NCI-H526 treated with DMSO at 0.1 percent for 48 hours (cell line): ENCODE results near the gene PIK3CD.
"Not testable (repeated sequence)": the region's sequence is repeated elsewhere in the genome, so short reads cannot be mapped to it uniquely, and the experiment has no call there.

Experiments
- DNase-seq: peaks from one replicate; lab custom pipeline; 2025; lab: John Stamatoyannopoulos, UW

PIK3CD gene

DNA sequence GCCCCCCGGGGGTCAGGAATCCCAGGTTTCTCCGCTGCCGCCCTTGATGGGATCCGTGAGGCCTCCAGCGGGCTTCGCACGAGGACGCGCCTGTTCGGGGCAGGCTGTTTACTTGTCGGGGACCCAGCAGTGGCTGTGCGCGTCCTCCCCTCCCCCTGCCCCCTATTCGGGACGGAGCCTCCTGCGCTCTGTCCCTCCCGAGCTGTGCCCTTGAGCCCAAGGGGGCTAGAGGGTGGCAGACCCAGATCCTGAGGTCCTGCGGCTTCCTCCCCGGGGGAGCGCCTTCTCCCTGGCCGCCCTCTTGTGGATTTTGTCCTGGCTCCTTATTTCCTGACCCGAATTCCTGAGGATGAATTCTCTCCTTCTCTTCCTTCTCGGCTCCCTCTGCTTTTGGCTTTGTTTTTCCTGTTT, 38.4 kb downstream of the PIK3CD start:
- no peak for DNase-seq

DNA sequence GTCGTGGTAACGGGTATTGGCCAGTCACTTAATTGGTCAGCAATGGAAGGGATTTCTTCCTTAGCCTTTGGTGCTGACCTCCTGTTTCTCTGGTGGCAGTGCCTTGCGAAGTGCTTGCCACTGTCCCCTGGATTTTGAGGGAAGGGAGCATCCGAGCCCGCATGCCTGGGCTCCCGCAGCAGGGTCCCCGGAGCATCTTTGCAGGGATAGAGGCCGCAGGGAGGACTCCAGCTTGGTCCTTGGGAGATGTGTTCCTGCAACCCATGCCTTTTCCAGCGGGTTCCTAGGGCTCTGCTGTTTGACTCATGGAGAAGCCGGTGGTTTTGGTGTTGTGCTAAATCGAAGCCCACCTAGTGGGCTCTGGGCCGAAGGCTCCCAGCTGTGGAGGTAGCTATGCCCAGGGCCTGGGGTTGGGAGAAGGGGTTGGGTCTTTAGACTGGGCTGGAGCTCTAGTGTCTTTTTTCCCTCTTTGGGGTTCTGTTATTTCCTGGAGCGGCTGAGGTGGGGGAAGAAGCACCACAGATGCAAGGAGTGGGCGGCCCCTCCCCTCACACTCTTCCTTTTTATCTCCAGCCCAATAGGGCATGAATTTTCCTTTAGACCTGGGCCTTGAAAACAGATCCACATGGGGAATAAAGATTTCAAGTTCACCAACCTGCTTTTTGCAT, 39.0 kb downstream of the PIK3CD start:
- no peak for DNase-seq

DNA sequence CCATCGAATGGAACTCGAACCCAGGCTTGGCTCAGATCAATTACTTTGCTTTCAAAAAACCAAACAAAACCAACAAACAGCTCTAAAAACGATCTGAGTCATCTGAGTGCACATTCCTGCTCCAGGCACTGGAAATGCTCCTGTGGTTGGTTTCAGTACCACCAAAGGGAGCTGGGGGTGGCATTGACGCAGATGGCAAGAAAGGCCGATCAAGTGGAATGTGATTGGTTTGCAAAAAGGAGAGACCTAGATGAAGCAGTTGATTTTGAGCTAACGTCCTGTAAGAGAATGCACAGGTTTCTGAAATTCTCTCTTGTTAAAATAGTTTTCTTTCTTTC, 39.5 kb downstream of the PIK3CD start:
- DNase-seq: no peak

DNA sequence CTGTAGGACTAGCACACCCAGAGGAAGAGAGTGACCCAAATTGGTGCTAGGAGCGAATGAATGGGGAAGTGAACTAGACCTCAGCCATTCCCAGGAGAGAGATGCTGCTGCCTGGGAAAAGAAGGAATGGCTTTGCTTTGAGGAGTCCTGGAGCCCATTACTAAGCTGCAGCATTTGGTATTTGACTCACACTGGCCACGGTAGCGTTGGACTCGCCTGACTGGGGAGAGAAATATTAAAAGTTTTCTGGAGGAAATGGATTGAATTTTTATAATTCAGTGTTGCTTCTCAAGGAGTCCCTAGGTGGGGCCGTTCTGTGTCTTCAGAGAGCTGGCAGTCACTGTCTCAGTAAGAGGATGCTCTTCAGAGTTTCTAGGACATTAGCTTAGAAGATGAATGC, 40.2 kb downstream of the PIK3CD start:
- no peak for DNase-seq

DNA sequence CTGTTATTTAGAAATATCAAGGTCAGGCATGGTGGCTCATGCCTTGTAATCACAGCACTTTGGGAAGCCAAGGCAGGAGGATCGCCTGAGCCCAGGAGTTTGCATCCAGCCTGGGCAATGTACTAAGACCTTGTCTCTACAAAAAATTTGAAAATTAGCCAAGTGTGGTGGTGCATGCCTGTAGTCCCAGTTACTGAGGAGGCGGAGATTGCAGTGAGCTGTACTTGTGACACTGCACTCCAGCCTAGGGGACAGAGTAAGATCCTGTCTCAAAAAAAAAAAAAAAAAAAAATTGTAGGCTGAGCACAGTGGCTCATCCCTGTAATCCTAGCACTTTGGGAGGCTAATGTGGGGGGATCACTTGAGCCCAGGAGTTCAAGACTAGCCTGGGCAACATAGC, 45.3 kb downstream of the PIK3CD start:
- DNase-seq: no peak

DNA sequence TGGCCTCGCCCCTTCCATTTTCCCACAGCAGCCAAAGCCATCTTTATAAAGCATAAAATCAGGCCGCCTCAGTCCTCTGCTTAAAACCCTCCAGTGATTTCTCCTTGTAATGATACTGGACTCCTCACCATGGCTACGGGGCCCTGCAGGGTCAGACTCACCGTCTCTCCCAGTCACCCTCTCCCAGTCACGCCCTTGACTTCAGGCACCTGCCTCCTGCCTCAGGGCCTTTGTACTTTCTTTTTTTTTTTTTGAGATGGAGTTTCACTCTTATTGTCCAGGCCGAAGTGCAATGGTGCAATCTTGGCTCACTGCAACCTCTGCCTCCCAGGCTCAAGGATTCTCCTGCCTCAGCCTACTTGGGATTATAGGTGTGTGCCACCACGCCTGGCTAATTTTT, 47.8 kb downstream of the PIK3CD start:
- DNase-seq: no peak

DNA sequence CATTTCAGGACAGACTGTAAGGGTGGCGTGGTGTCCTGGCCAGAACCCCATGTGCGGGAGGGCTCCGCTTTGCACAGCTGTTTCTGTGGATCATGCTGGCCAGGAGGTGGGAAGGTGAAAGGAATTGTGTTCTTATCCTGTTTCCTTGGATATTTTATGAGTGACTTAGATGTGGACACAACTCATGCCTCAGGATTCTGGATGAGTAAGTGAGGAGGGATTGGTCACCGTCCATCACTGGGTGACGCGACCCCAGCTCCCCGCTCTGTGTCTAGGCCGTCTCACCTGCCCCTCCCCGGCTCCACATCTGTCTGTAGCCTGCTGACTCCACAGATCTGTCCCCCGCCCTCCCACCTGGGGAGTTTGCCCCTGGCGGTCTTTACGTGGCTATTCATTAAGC, 48.8 kb downstream of the PIK3CD start:
- no peak for DNase-seq

DNA sequence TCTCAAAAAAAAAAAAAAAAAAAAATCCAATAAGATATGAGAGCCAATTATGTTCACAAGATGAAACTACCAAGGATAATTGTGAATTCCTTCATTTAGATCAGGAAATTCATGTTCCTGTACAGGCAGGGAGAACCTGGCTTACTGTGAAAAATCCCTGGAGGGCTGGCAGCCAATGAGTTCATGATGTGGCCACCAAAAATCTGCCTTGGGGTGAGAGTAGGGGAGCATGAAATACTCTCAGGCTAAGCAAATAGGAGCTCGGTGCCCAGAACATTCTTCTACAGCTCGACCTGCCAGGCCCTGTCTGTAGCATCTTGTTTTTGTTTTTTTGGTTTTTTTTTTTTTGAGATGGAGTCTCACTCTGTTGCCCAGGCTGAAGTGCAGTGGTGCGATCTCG, 50.1 kb downstream of the PIK3CD start:
- no peak for DNase-seq

DNA sequence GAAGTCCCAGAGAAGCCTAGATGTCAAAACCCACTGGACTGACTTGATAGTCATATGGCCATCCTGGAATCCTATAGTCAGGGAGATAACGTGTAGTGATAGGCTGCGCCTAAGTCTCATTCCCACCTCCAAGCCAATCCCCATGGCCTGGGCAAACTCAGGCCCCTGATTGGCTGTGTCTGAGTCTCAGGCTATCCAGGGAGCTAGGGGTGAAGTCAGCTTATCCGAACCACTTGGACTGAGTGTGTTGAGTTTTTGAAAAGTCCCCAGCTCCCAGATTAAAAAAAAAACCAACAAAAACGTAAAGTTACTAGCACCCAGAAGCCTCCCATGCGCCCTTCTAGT, 51.6 kb downstream of the PIK3CD start:
- no peak for DNase-seq

DNA sequence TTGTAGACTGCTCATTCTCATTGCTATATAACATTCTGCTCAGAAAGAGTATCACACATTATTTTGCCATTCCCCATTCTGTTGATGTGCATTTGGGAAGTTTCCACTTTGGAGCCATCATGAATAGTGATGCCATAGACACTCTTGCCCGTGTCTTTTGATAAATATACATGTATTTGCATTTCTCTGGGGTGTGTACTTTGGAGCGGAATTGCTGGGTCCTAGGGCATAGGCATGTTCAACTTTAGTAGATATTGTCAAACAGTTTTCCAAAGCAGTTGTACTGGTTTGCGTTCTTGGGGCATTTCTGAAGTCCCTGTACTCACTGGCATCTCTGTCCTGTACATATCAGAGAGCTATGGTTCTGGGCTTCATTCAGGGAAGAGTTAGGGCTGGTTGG, 52.1 kb downstream of the PIK3CD start:
- DNase-seq: no peak

DNA sequence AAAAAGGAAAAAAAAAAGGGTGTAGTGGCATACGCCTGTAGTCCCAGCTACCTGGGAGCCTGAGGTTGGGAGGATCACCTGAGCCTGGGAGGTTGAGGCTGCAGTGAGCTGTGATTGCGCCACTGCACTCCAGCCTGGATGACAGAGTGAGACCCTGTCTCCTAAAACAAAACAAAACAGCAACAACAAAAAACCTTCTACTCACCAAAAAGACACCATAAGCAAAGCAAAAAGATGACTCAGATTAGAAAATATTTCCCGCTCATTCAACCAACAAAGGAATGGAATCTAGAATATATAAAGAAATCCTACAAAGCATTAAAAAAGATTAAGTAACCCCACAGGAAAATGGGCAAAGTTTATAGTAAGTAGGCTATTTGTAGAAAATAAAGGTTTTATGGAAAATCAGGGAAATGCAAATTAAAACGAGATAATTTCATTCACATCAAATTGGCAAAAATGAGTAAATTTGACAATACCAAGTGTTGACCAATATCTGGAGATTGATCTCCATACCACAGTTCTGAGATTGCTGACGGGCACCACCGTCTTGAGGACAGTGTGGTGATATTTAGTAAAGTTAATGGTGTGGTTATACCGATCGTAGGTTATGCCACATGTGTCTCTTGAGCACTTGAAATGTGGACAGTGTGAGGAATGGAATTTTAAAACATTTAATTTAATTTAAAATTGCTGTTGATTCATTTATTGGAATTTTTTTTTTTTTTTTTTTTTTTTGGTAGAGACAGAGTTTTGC, 54.0 kb downstream of the PIK3CD start:
- no peak for DNase-seq

DNA sequence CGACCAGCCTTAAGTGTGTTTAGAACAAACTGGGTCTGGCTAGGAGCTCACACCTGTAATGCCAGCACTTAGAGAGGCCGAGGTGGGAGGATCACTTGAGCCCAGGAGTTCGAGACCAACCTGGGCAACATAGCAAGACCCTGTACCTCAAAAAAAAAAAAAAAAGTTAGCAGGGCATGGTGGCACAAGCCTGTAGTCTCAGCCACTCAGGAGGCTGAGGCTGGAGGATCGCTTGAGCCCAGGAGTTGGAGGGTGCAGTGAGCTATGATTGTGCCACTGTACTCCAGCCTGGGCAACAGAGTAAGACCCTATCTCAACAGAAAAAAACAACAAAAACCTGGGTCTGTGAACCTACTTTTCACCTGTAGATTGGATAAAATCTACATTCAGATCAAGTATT, 54.6 kb downstream of the PIK3CD start:
- no peak for DNase-seq

DNA sequence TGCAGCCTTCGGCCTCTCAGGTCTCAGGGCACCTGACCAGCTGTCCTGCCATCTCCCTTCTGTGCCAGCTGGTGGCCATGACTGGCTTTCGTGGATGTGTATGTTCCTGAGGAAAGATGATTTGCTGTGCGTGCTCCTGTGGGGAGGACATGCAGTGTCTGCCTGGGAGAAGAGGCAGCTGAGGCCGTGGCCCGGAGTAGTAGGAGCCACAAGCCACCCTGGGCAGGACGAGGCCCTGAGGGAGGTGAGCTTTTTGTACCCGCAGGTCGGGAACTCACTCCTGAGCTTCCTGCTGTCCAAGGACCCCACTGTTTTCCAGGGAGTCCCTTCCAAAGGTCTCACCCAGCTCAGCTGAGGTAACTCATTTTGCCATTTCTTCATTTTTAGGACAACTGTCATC, 58.5 kb downstream of the PIK3CD start:
- no peak for DNase-seq

DNA sequence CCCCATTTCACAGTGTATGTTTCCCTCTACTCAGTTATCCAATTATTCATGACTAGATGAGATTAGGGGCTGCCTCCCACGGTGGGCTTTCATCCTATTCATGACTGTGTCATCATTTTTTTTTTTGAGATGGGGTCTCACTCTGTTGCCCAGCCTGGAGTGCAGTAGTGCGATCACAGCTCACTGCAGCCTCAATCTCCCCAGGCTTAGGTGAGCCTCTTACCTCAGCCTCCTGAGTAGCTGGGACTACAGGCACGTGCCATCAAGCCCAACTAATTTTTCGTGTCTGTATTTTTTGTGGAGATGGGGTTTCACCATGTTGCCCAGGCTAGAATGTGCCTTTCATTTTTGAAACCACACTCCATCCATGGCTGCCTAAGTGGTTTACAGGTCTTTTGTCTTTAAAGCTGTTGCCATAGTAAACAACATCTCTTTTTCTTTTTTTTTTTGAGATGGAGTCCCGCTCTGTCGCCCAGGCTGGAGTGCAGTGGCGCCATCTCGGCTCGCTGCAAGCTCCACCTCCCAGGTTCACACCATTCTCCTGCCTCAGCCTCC, 60.0 kb downstream of the PIK3CD start:
- no peak for DNase-seq

DNA sequence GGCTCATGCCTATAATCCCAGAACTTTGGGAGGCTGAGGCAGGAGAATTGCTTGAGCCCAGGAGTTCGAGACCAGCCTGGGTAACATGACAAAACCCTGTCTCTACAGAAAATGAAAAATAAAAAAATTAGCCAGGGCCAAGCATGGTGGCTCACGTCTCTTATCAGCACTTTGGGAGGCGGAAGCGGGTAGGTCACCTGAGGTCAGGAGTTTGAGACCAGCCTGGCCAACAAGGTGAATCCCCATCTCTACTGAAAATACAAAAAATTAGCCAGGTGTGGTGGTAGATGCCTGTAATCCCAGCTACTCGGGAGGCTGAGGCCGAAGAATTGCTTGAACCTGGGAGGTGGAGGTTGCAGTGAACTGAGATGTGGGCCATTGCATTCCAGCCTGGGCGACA, 61.2 kb downstream of the PIK3CD start:
- not testable (repeated sequence) for DNase-seq

DNA sequence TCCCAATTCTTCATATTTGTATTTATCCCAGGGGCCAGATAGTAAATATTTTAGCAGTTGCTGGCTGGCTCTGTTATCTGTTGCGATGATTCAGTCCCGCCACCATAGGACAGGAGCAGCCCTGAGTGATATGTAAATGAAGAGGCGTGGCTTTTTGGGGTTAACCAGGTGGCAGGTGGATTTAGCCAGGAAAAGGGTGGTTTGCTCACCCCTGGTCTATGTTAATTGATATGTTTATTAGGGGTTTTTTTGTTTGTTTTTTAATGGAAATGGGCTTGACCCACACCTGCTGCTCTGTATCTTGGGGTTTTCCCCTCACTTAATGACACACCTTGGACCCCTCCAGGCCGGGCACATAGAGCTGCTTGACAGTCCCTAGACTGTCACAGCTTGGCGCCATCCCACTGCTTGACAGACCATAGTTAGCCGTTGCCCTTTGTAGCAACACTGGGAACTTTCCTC, 62.8 kb downstream of the PIK3CD start:
- DNase-seq: no peak

DNA sequence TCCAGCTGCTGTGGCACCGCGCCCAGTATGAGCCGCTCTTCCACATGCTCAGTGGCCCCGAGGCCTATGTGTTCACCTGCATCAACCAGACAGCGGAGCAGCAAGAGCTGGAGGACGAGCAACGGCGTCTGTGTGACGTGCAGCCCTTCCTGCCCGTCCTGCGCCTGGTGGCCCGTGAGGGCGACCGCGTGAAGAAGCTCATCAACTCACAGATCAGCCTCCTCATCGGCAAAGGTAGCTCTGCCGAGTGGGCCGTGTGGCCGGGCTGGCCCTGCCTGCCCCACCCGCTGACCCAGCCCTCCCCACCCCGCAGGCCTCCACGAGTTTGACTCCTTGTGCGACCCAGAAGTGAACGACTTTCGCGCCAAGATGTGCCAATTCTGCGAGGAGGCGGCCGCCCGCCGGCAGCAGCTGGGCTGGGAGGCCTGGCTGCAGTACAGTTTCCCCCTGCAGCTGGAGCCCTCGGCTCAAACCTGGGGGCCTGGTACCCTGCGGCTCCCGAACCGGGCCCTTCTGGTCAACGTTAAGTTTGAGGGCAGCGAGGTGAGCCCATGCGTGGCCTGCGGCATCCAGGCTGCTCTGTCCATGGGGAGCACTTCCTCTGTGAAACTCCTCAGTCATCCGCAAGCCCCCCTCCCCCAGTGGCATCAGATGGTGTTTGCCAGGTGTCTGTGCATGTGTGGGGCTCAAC, 64.2 kb downstream of the PIK3CD start:
- no peak for DNase-seq

DNA sequence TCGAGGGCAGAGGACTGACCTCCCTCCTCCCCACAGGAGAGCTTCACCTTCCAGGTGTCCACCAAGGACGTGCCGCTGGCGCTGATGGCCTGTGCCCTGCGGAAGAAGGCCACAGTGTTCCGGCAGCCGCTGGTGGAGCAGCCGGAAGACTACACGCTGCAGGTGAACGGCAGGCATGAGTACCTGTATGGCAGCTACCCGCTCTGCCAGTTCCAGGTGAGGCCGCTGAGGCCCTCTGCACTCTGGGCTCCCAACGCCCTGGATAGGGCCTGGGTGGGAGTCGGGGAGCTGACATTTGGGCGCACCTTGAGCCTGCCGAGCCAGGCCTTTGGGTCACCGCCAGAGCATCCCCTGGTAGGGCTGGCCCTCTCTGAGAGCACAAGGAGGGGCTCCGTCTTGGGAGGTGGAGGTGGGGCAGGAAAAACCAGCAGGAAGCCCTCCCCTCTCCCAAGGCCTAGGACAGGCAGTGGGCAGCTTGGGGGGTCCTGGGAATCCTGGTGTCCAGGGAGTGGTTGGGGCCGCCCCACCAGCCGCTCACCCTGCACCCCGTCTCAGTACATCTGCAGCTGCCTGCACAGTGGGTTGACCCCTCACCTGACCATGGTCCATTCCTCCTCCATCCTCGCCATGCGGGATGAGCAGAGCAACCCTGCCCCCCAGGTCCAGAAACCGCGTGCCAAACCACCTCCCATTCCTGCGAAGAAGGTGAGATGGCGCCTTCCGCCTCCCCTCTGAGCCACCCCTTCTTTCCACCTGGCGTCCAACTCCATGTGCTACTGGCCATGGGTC, 65.1 kb downstream of the PIK3CD start:
- no peak for DNase-seq

DNA sequence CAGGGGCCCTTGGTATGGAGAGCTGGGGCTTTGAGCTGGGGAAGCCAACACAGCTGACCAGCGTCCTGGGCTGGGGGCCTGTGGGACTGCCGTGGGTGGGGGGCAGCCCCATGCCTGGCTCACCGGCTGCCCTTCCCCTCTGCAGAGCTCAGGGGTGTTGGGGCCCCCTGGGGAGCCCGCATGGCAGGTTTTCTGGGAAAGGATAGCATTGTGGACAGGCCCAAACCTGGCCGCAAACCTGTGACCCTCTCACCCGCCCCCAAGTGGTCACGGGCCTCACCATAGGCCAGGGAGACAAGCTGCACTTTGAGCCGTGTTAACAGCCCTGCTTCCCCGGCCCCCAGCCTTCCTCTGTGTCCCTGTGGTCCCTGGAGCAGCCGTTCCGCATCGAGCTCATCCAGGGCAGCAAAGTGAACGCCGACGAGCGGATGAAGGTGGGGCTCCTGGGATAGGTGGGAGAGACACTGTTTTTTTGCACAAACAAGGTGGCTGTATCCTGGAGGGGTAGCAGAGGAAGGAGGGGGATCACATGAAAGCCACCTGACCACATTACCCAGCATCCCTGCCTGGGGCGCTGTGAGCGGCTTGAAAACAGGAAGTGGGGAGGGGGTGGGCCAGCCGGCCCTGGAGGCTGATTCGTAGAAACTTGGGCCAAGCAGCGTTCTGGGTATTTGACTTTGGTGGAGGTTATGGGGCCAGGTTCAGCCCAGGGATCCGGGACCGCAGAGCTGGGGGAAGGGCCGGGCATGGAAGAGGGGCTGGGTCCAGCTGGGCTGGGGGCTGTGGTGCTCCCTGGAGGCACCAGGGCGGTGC, 65.9 kb downstream of the PIK3CD start:
- no peak for DNase-seq

DNA sequence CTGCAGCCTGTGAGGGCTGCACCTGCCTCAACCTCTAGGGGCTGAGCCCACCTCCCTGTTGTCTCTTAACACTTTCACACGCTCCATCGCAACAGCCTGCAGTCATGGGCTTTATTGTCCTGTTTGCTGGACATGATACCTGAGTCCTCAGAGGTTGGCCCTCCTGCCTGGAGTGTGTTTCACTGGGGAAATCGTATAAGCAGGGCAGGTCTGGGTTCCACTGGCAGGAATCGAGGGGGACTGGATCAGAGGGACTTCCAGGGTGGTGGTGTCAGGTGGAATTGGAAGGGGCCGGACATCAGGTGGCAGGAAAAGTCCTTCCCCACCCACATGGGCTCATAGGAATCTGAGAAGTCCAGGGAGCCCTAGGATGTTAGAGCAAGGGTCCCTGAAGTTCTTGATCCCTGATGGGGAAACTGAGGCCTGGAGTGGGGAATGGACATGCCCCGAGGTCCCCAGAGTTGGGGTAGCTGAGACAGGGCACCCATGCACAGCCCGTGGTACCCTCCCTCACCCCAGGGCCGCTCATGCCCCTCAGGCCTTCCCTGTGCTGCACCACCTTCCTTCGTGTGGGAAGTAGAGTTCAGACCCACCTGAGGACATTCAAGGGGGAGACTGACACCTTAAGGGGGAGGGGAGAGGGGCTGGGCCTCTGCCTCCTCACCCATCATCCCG, 66.6 kb downstream of the PIK3CD start:
- DNase-seq: no peak
